ENCODE data around the gene VTI1A. TPM values are rescaled to one million over a fixed set of nuclear protein-coding genes. Genes with fewer than 3 reads are reported as not detected.

Gene VTI1A
- total RNA-seq, 1 experiment from 2014 or later: 22.0 TPM

- no peaks in the 10 kb centered on the region for H3K9me3 Mint-ChIP-seq
These were observed 248.5 kb downstream of the VTI1A start for GRCh38 chr10:112695539-112695938.

More at GRCh38 chr10:112695539-112695938, 248.5 kb downstream of the VTI1A start:
- Histone ChIP-seq H3K23ac (ENCODE audit: insufficient read length, low read depth, low read length) (no peak overlapping the region), H3K18ac (ENCODE audit: insufficient read length, low read depth, low read length) (no peak overlapping the region), H4K8ac (replicated peaks; ENCODE audit: insufficient read length, low read depth, low read length) (no peak overlapping the region), H4K91ac (ENCODE audit: insufficient read length, low read depth, low read length) (no peak overlapping the region), H2BK20ac (ENCODE audit: low read depth, low read length, poor library complexity, severe bottlenecking) (no peak overlapping the region), H3K23me2 (ENCODE audit: insufficient read length, low read depth, low read length, poor library complexity, severe bottlenecking) (no peaks in the 10 kb centered on the region), H3K14ac (ENCODE audit: insufficient read depth, low read length) (no peak overlapping the region; the same call in 1 of the 2 replicates), H3K4me1 (ENCODE audit: insufficient read depth, low read length) (no peaks in the 10 kb centered on the region), H4K5ac (ENCODE audit: insufficient read length, low read depth, low read length) (no peak overlapping the region), H3K56ac (ENCODE audit: insufficient read length, low read depth, low read length) (no peak overlapping the region), H3K4me2 (ENCODE audit: insufficient read depth, insufficient read length, low read length) (no peak overlapping the region), H2BK12ac (ENCODE audit: insufficient read length, low read depth, low read length) (no peak overlapping the region), H3K27ac (ENCODE audit: insufficient read length, low read depth, low read length) (no peak overlapping the region), H2AFZ (ENCODE audit: low read length) (no peak overlapping the region), H3T11ph (ENCODE audit: low read length) (no peak overlapping the region), H2AK5ac (ENCODE audit: insufficient read length, low read length) (no peak overlapping the region), H4K20me1 (ENCODE audit: control insufficient read depth, insufficient read depth, insufficient read length) (no peaks in the 10 kb centered on the region), H3K9me3 (ENCODE audit: control insufficient read depth, low read depth, low read length) (no peaks in the 10 kb centered on the region), H3K9ac (ENCODE audit: extremely low read depth, insufficient read length, low read length) (no peak overlapping the region), H3K79me1 (ENCODE audit: insufficient read depth, low read depth, low read length, poor library complexity, severe bottlenecking) (no peaks in the 10 kb centered on the region), H2BK5ac (ENCODE audit: insufficient read length, low read length) (no peak overlapping the region), H3K4ac (ENCODE audit: low read depth, low read length) (no peak overlapping the region), H3K79me2 (ENCODE audit: insufficient read depth, low read length) (no peaks in the 10 kb centered on the region), H2BK15ac (ENCODE audit: low read depth, low read length) (no peak overlapping the region), H2BK120ac (ENCODE audit: low read depth, low read length, poor library complexity, severe bottlenecking) (no peak overlapping the region), H3K27me3 (ENCODE audit: insufficient read depth, low read length) (no peaks in the 10 kb centered on the region)
- H3K4me3 Mint-ChIP-seq: no peak overlapping the region
- no CpG with 5 or more reads among the region's 7 CpGs for WGBS (ENCODE audit: extremely low coverage, insufficient read length, low lambda C conversion rate)
- no peaks in the 10 kb centered on the region for H3K4me1 Mint-ChIP-seq
- no peaks in the 10 kb centered on the region for H3K27me3 Mint-ChIP-seq (ENCODE audit: low read depth)
- H3K27ac Mint-ChIP-seq: no peak overlapping the region
- 0 out of 7 replicates have a peak, but pooled peaks cover 0 to 3% (median 0%) of the 10 kb centered on the region in 3 experiments for H3K36me3 Mint-ChIP-seq (ENCODE audit: insufficient read depth in 1 of 3, low read depth in 3 of 3)
- no peak for DNase-seq
- TF ChIP-seq CTCF (conservative IDR thresholded peaks at IDR 0.05): no peak

Data from H9 (cell line).